ENCODE measurements around the gene GLI1.

- no peak for TF ChIP-seq CSDC2 (CRISPR knock-in tag; IDR thresholded peaks at IDR 0.05)
- TF ChIP-seq RARB (CRISPR knock-in tag; IDR thresholded peaks at IDR 0.05): no peak
- TF ChIP-seq SNAI2 (CRISPR knock-in tag; IDR thresholded peaks at IDR 0.05): no peak
- TF ChIP-seq CREB5 (CRISPR knock-in tag; IDR thresholded peaks at IDR 0.05; ENCODE audit: low read depth): no peak
- no peak for TF ChIP-seq ZFP3 (CRISPR knock-in tag; IDR thresholded peaks at IDR 0.05)
- no peak for TF ChIP-seq PATZ1 (CRISPR knock-in tag; IDR thresholded peaks at IDR 0.05; ENCODE audit: borderline replicate concordance)
- no peak for TF ChIP-seq ZFP30 (CRISPR knock-in tag; IDR thresholded peaks at IDR 0.05)
- TF ChIP-seq POU6F1 (CRISPR knock-in tag; IDR thresholded peaks at IDR 0.05; ENCODE audit: borderline replicate concordance, low read depth): no peak
- TF ChIP-seq ISL1 (CRISPR knock-in tag; IDR thresholded peaks at IDR 0.05): no peak
- no peak for TF ChIP-seq GLIS3 (CRISPR knock-in tag; IDR thresholded peaks at IDR 0.05)
- no peak for TF ChIP-seq OSR1 (CRISPR knock-in tag; IDR thresholded peaks at IDR 0.05)
- TF ChIP-seq TSHZ2 (CRISPR knock-in tag; IDR thresholded peaks at IDR 0.05): no peak
Measured at GRCh38 chr12:57459750-57460467, at the start of gene GLI1.

Measured in SK-N-SH treated with all-trans-retinoic acid at 6 μM for 48 hours (cell line).